B cell (primary cell): ENCODE results near the gene PYGO2. TPM values are rescaled to one million over a fixed set of nuclear protein-coding genes. Genes with fewer than 3 reads are reported as not detected.

ENCODE experiments used
- ATAC-seq: fragments of 200-7000 bp; cut with Tn5 transposase; one replicate; pipeline ENCODE4 v1.10.0; 2021; ENCODE audit warnings: low read depth, mild to moderate bottlenecking, moderate number of reproducible peaks, moderate library complexity
- CTCF ChIA-PET: fragments of 350-600 bp; sonication (Branson Sonifier 250); formaldehyde crosslinking; loops from one replicate; lab custom pipeline; 2021; ENCODE audit warnings: antibody characterized with exemption, inconsistent platforms; lab: Charles Lee
- POLR2A ChIA-PET: fragments of 350-600 bp; sonication (Branson Sonifier 250); formaldehyde crosslinking; loops from one replicate; lab custom pipeline; 2021; ENCODE audit warnings: antibody characterized with exemption; lab: Charles Lee
- DNase-seq: peaks from one replicate; pipeline ENCODE4 v3.0.0; 2013
- H2AFZ ChIP-seq: 2 replicates; pipeline ENCODE4 v1.6.1; 2012; ENCODE audit warnings: mild to moderate bottlenecking, low read depth, low read length; ENCODE audit not compliant: insufficient read depth, poor library complexity, severe bottlenecking
- H3K27ac ChIP-seq, 2 donors: 1 replicate in 1 of 2; 2 replicates in 1 of 2; pipeline ENCODE4 v1.5.1; 2012 to 2013; ENCODE audit warnings: low read length in 2 of 2, mild to moderate bottlenecking in 2 of 2, moderate library complexity in 1 of 2
- H3K27me3 ChIP-seq, 4 experiments: fragments of 200-600 bp in 1 of 4; sonication (generic) in 1 of 4; replicated peaks in 1 of 4; 1 replicate in 2 of 4; 2 replicates in 2 of 4; pipeline versions ENCODE4 v1.6.1 to v1.7.0; 2013 to 2016; ENCODE audit warnings: low read length in 3 of 4, mild to moderate bottlenecking in 2 of 4, mixed read lengths in 1 of 4, moderate library complexity in 1 of 4; ENCODE audit not compliant: insufficient read depth in 4 of 4, control insufficient read depth in 3 of 4; ENCODE audit errors: control extremely low read depth in 1 of 4
- H3K36me3 ChIP-seq, 2 experiments: replicated peaks in 1 of 2; 1 replicate in 1 of 2; 2 replicates in 1 of 2; pipeline versions ENCODE4 v1.6.1 to v1.7.1; 2013; ENCODE audit warnings: low read length in 1 of 2; ENCODE audit not compliant: insufficient read depth in 2 of 2, control insufficient read depth in 1 of 2; ENCODE audit errors: control extremely low read depth in 1 of 2, extremely low read depth in 1 of 2
- H3K4me1 ChIP-seq, 2 donors: fragments of 200-600 bp in 1 of 2; sonication (generic) in 1 of 2; 1 replicate in 1 of 2; 2 replicates in 1 of 2; pipeline versions ENCODE4 v1.5.1 to v1.6.1; 2013 to 2017; ENCODE audit warnings: low read length in 2 of 2; ENCODE audit not compliant: control insufficient read depth in 2 of 2, insufficient read depth in 2 of 2
- H3K4me2 ChIP-seq: replicated peaks from 2 replicates; pipeline ENCODE3; 2012; ENCODE audit warnings: mild to moderate bottlenecking, low read depth, low read length; ENCODE audit not compliant: poor library complexity, severe bottlenecking
- H3K4me3 ChIP-seq, 5 experiments: fragments of 200-600 bp in 1 of 5; sonication (generic) in 1 of 5; 1 replicate in 3 of 5; 2 replicates in 2 of 5; pipeline versions ENCODE4 v1.5.1 to v1.7.0; 2011 to 2016; ENCODE audit warnings: low read length in 4 of 5, mild to moderate bottlenecking in 4 of 5, low read depth in 2 of 5, control low read depth in 1 of 5, moderate library complexity in 1 of 5; ENCODE audit not compliant: insufficient read depth in 1 of 5; ENCODE audit errors: control extremely low read depth in 1 of 5, extremely low read depth in 1 of 5
- H3K79me2 ChIP-seq: fragments of 200-600 bp; sonication (generic); one replicate; pipeline ENCODE4 v1.6.0; 2016; ENCODE audit warnings: low read length; ENCODE audit not compliant: control insufficient read depth, insufficient read depth
- H3K9ac ChIP-seq: fragments of 200-600 bp; sonication (generic); 2 replicates; pipeline ENCODE4 v1.6.1; 2017; ENCODE audit warnings: mild to moderate bottlenecking, low read length, moderate library complexity
- H3K9me3 ChIP-seq, 3 donors: one replicate each; pipeline versions ENCODE4 v1.6.1 to v1.7.1; 2013; ENCODE audit warnings: low read length in 2 of 3; ENCODE audit not compliant: control insufficient read depth in 2 of 3, insufficient read depth in 1 of 3; ENCODE audit errors: control extremely low read depth in 1 of 3
- H4K20me1 ChIP-seq: 2 replicates; pipeline ENCODE4 v1.6.0; 2012; ENCODE audit warnings: mild to moderate bottlenecking, low read length; ENCODE audit not compliant: insufficient read depth, control insufficient read depth, poor library complexity, severe bottlenecking
- H3K27ac Mint-ChIP-seq: one replicate; pipeline ENCODE4 v1.8.0; 2021; ENCODE audit warnings: mixed read lengths
- H3K27me3 Mint-ChIP-seq: one replicate; pipeline ENCODE4 v1.8.0; 2021; ENCODE audit warnings: mixed read lengths
- H3K4me1 Mint-ChIP-seq: one replicate; pipeline ENCODE4 v1.8.0; 2021; ENCODE audit warnings: mixed read lengths
- H3K4me3 Mint-ChIP-seq: one replicate; pipeline ENCODE4 v1.8.0; 2021; ENCODE audit warnings: mixed read lengths
- H3K9me3 Mint-ChIP-seq: one replicate; pipeline ENCODE4 v1.8.0; 2022; ENCODE audit warnings: mixed read lengths; ENCODE audit not compliant: insufficient read depth
- CTCF ChIP-seq: fragments of 200-600 bp; IDR thresholded peaks from one replicate; pipeline ENCODE4 v1.8.0; 2022; ENCODE audit warnings: antibody characterized with exemption, mild to moderate bottlenecking
- EZH2 ChIP-seq: IDR thresholded peaks from 2 replicates; pipeline ENCODE4 v1.6.1; 2012; ENCODE audit warnings: borderline replicate concordance, low read depth, mild to moderate bottlenecking, moderate library complexity, low read length; ENCODE audit not compliant: insufficient read depth, poor library complexity, severe bottlenecking
- WGBS: methylation state at CpG from one replicate; pipeline ENCODE4 v1.1.5; 2013; ENCODE audit warnings: missing lambda C conversion rate; ENCODE audit not compliant: insufficient coverage; 5-methylcytosine and 5-hydroxymethylcytosine counted together
- intact Hi-C: fragments of 100-400 bp; cut with micrococcal nuclease; formaldehyde crosslinking; loops from one replicate; pipeline ENCODE4 v1.10.0; 2022
- polyA plus RNA-seq: library from polyadenylated mRNA; depleted of rRNA; stranded (reverse); fragments of >200 nt; gene quantifications from 2 replicates; pipeline ENCODE4 v1.2.3, GENCODE V29; 2012
- total RNA-seq, 2 donors: library from RNA; stranded (reverse); fragments of 120-200 nt in 1 of 2; gene quantifications; 1 replicate in 1 of 2; 2 replicates in 1 of 2; pipeline versions ENCODE4 v1.2.3 to v1.2.4, GENCODE V29; 2013 to 2022

PYGO2 gene
- total and polyA plus RNA-seq, 2 donors (not counting 1 experiment from before 2014, with no cell fraction given), result 22.2 to 52.7 TPM

DNA sequence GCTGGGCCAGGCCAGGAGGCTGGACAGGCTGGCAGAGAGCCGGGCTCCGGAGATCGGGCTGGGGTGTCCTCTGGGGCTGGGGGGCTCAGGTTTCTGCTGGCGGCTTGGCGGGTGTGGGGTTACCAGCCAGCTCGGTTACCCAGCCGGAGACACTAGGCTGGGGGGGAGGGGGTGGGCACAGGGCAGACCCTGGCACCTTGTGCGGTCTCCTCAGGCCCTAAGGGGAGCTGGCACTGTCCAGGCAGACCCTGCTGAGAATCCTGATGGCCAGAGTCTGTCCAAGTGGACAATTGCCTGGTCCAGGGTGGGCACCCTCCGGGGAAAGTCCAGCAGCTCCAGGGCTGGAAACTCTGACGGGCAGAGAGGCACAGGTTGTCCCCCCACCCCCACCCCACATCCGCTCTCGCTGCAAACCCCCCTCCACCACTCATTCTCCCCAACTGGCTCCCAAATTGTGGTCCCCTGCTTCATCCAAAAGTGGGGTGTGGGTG is 47.7 kb upstream of the PYGO2 start:
- no peak overlapping the region for H3K9ac ChIP-seq
- ChIA-PET POLR2A (no interaction called here), CTCF (interaction anchor here (17.4 to 18.4 kb wide), 2 partner anchors 5 to 9 kb away, joined by 295 read pairs; partner anchors contain the start of genes LENEP and ZBTB7B)
- no peaks in the 10 kb centered on the region for H3K27me3 Mint-ChIP-seq
- H3K4me1 ChIP-seq, result peaks cover 100% of the 10 kb centered on the region in 2 donors
- H3K4me3 ChIP-seq, result no peak overlapping the region
- peaks cover 49% of the 10 kb centered on the region for H3K79me2 ChIP-seq
- H3K27ac Mint-ChIP-seq, result peak overlapping the region; percentile 82
- H3K9me3 Mint-ChIP-seq, result no peaks in the 10 kb centered on the region
- no peak for TF ChIP-seq CTCF
- TF ChIP-seq EZH2, result no peak
- no peak overlapping the region for H3K27ac ChIP-seq
- H3K9me3 ChIP-seq, result no peaks in the 10 kb centered on the region
- no peak overlapping the region for H2AFZ ChIP-seq
- peaks cover 81% of the 10 kb centered on the region for H3K4me1 Mint-ChIP-seq
- DNase-seq (no peak), ATAC-seq (no peak)
- no peak overlapping the region for H3K4me3 Mint-ChIP-seq
- H3K36me3 ChIP-seq, result peaks cover 0 to 15% of the 10 kb centered on the region in 2 experiments
- WGBS, result 93% methylated on average over 9 of the region's 12 CpGs
- H4K20me1 ChIP-seq, result peaks cover 35% of the 10 kb centered on the region
- no peaks in the 10 kb centered on the region for H3K27me3 ChIP-seq
- H3K4me2 ChIP-seq, result peak overlapping the region; percentile 61
- intact Hi-C loops, result no loop called here
